AG10803 (cell line): ENCODE measurements around the gene IL17C.

Experiments used
- DNase-seq: peaks from one replicate; pipeline ENCODE4 v3.0.0; 2010; ENCODE audit warnings: low read depth
- H3K4me3 ChIP-seq: 2 replicates; pipeline ENCODE4 v1.5.1; 2011; ENCODE audit warnings: mild to moderate bottlenecking, low read length, control low read depth
- TF ChIP-seq, protein P1 (sequence below): conservative IDR thresholded peaks from 2 replicates; pipeline ENCODE4 v1.5.1; 2011; ENCODE audit warnings: mild to moderate bottlenecking, low read length, control low read depth, inconsistent platforms

IL17C gene

GRCh38 chr16:88616320-88616719, 22.1 kb upstream of the IL17C start:
- H3K4me3 ChIP-seq = no peak overlapping the region
- TF ChIP-seq, protein P1, sequence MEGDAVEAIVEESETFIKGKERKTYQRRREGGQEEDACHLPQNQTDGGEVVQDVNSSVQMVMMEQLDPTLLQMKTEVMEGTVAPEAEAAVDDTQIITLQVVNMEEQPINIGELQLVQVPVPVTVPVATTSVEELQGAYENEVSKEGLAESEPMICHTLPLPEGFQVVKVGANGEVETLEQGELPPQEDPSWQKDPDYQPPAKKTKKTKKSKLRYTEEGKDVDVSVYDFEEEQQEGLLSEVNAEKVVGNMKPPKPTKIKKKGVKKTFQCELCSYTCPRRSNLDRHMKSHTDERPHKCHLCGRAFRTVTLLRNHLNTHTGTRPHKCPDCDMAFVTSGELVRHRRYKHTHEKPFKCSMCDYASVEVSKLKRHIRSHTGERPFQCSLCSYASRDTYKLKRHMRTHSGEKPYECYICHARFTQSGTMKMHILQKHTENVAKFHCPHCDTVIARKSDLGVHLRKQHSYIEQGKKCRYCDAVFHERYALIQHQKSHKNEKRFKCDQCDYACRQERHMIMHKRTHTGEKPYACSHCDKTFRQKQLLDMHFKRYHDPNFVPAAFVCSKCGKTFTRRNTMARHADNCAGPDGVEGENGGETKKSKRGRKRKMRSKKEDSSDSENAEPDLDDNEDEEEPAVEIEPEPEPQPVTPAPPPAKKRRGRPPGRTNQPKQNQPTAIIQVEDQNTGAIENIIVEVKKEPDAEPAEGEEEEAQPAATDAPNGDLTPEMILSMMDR = no peak
- DNase-seq = no peak

DNA sequence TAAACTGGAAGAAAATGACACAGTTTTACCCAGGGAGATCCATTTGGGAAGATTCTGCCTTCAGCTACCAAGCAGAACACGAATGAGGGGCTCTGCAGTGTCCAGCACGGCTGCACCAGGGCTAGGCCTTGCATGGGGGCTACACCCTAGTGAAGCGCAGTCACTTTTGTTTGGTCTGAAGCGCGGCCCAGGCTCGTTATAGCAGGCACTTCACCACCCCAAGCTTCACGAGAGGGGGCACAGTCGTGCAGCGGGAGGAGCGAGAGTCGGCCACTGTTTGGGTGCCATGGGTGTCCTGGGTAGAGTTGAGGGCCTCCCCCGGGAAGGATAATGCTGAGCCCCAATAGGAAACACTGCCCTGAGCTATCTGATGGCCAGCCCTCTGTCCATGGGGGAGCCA, 21.6 kb upstream of the IL17C start:
- TF ChIP-seq, protein P1 = no peak
- H3K4me3 ChIP-seq = no peak overlapping the region
- no peak for DNase-seq

GRCh38 chr16:88617268-88618031, 20.9 kb upstream of the IL17C start:
- no peak for DNase-seq

GRCh38 chr16:88618182-88618955, 20.0 kb upstream of the IL17C start:
- TF ChIP-seq, protein P1 = no peak
- H3K4me3 ChIP-seq = no peak overlapping the region
- DNase-seq = no peak

More at GRCh38 chr16:88617268-88618031, 20.9 kb upstream of the IL17C start:
- TF ChIP-seq, protein P1 = no peak
- no peak overlapping the region for H3K4me3 ChIP-seq

DNA sequence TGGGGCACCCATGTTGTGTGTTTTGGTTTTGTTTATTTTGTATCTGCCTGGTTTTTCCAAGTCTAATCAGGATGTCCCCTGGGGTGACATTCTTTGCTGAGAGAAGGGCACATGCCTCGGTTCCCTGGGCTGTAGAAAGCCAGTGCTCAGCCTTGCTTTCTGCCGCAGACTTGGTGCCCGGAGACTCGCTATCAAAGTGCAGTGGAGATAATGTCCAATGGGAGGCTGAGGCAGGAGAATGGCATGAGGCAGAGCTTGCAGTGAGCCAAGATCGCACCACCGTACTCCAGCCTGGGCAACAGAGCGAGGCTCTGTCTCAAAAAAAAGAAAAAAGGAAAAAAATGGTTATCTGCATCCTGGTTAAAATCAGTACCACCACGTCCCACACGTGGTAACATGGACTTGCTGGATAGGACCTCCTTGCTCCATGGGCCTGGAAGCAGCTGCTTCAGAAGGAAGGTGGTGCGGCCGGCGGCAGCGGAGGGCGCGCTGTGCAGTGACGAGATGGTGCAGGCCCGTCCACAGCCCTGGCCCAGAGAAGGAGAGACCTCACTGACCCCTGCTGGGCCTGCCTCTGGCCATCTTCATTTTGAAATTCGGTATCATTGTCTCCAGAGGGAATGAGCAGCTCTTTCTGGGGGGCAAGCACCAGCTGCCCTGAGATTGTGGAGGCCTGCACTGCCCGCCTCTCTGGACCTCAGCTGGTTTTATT, 19.3 kb upstream of the IL17C start:
- TF ChIP-seq, protein P1 = no peak
- DNase-seq = no peak

DNA sequence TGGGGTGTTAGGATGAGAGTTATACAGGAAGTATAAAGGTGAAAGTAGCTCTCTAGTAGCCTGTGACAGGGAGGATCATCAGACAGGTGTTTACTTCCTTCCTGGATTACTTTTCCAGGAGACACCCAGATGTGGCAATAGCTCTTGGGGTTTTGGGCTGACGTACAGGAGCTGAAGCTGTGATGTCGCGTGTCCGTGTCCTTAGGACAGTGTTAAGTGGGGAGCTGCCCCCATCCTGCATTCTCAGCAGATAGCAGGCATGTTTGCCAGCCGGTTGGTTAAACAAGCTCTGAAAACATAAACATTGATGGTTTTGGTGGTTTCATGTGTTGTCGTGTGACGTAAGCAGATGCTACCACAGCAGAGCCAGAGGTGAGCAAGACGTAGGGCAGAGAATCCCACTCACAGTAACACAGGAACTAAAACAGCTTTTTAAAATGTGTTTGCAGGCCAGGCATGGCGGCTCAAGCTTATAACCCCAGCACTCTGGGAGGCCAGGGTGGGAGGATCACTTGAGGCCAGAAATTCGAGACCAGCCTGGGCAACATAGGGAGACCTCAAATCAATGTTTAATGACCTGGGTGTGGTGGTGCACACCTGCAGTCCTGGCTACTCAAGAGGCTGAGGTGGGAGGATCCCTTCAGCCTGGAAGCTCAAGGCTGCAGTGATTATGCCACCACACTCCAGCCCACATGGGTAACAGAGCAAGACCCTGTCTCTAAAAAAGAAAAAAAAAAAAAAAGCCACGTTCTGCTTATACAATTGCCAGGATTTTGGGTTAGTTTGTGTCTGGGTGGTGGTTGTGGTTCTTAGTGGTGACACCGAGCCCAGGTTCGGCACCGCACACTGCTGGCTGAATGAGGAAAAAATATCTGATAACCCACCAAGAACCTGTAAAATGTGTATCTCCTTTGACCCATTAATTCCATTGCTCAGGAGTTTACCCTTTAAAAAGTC, 18.2 kb upstream of the IL17C start:
- TF ChIP-seq, protein P1 = no peak
- no peak overlapping the region for H3K4me3 ChIP-seq
- no peak for DNase-seq

More for the DNA sequence above, 19.3 kb upstream of the IL17C start:
- H3K4me3 ChIP-seq = no peak overlapping the region
